H1 (cell line): ENCODE measurements around the gene PPP1CC. TPM values are rescaled to one million over a fixed set of nuclear protein-coding genes. Genes with fewer than 3 reads are reported as not detected.

Experiments
- CTCF ChIA-PET: fragments of 300-600 bp; sonication (Branson Sonifier 250); formaldehyde crosslinking; loops from one replicate; lab custom pipeline; 2021; ENCODE audit not compliant: partially characterized antibody; lab: Charles Lee
- POLR2A ChIA-PET: fragments of 300-600 bp; sonication (Branson Sonifier 250); formaldehyde crosslinking; loops from one replicate; lab custom pipeline; 2021; ENCODE audit warnings: inconsistent platforms; ENCODE audit not compliant: partially characterized antibody; lab: Charles Lee
- DNase-seq, 2 experiments: peaks; one replicate each; pipeline versions ENCODE4 v3.0.0 to v3.0.0-alpha.2; 2010 to 2022; ENCODE audit warnings: low spot score in 2 of 2, low read depth in 1 of 2, mixed read lengths in 1 of 2
- FAIRE-seq: peaks from 2 replicates; lab custom pipeline; 2011; peaks lifted over from hg19 to GRCh38; lab: Jason Lieb, UNC
- H2AFZ ChIP-seq: 2 replicates; pipeline ENCODE4 v1.8.1; 2012; ENCODE audit warnings: low read length, inconsistent platforms
- H2AK5ac ChIP-seq: 2 replicates; pipeline ENCODE4 v1.6.1; 2013; ENCODE audit warnings: low read depth, low read length
- H2BK120ac ChIP-seq: replicated peaks from 2 replicates; pipeline ENCODE3; 2013; ENCODE audit warnings: low read depth, low read length, inconsistent platforms
- H2BK12ac ChIP-seq: 2 replicates; pipeline ENCODE4 v1.6.1; 2013; ENCODE audit warnings: low read depth, low read length
- H2BK15ac ChIP-seq: 2 replicates; pipeline ENCODE4 v1.6.1; 2013; ENCODE audit warnings: low read length
- H2BK20ac ChIP-seq: 2 replicates; pipeline ENCODE4 v1.6.1; 2013; ENCODE audit warnings: low read length
- H2BK5ac ChIP-seq: 2 replicates; pipeline ENCODE4 v1.6.1; 2013; ENCODE audit warnings: low read depth, low read length
- H3K14ac ChIP-seq: 2 replicates; pipeline ENCODE4 v1.6.1; 2013; ENCODE audit warnings: inconsistent platforms; ENCODE audit not compliant: insufficient read length
- H3K18ac ChIP-seq: 2 replicates; pipeline ENCODE4 v1.6.1; 2013; ENCODE audit warnings: low read length; ENCODE audit errors: extremely low read depth
- H3K23ac ChIP-seq: 2 replicates; pipeline ENCODE4 v1.6.1; 2013; ENCODE audit warnings: inconsistent platforms; ENCODE audit not compliant: insufficient read length
- H3K23me2 ChIP-seq: 2 replicates; pipeline ENCODE4 v1.6.1; 2013; ENCODE audit warnings: low read depth, low read length
- H3K27ac ChIP-seq: 2 replicates; pipeline ENCODE4 v1.6.1; 2011; ENCODE audit warnings: low read depth, low read length, inconsistent platforms
- H3K27me3 ChIP-seq, 4 experiments: replicated peaks in 1 of 4; 1 replicate in 1 of 4; 2 replicates in 3 of 4; pipeline versions ENCODE4 v1.6.1 to v1.8.1; 2011 to 2013; ENCODE audit warnings: low read length in 3 of 4, mild to moderate bottlenecking in 3 of 4, inconsistent platforms in 2 of 4, mixed read lengths in 2 of 4, moderate library complexity in 1 of 4; ENCODE audit not compliant: control insufficient read depth in 3 of 4, insufficient read depth in 3 of 4; ENCODE audit errors: extremely low read depth in 1 of 4
- H3K36me3 ChIP-seq, 4 experiments: 2 replicates each; pipeline versions ENCODE4 v1.6.1 to v1.8.1; 2011 to 2013; ENCODE audit warnings: mild to moderate bottlenecking in 4 of 4, low read length in 3 of 4, moderate library complexity in 2 of 4, control low read depth in 1 of 4, inconsistent platforms in 1 of 4; ENCODE audit not compliant: insufficient read depth in 4 of 4, control insufficient read depth in 2 of 4
- H3K4ac ChIP-seq: replicated peaks from 2 replicates; pipeline ENCODE3; 2013; ENCODE audit warnings: low read length, low read depth, mixed read lengths, inconsistent platforms; ENCODE audit not compliant: insufficient read length
- H3K4me1 ChIP-seq, 4 experiments: replicated peaks in 1 of 4; 1 replicate in 1 of 4; 2 replicates in 3 of 4; pipeline versions ENCODE4 v1.6.1 to v1.8.1; 2011 to 2013; ENCODE audit warnings: low read length in 3 of 4, inconsistent platforms in 2 of 4, mixed read lengths in 1 of 4; ENCODE audit not compliant: insufficient read depth in 4 of 4, control insufficient read depth in 3 of 4
- H3K4me2 ChIP-seq, 2 experiments: 2 replicates each; pipeline versions ENCODE4 v1.6.1 to v1.8.1; 2011 to 2013; ENCODE audit warnings: low read depth in 2 of 2, low read length in 2 of 2, control low read depth in 1 of 2, inconsistent platforms in 1 of 2, mild to moderate bottlenecking in 1 of 2; ENCODE audit not compliant: insufficient read depth in 1 of 2
- H3K4me3 ChIP-seq, 4 experiments: fragments of 200-600, 300-600 bp in 1 of 4; sonication (generic), shearing (Covaris generic), sonication (Bioruptor Twin) in 1 of 4; 2 replicates each; pipeline versions ENCODE4 v1.5.1 to v1.8.1; 2011 to 2016; ENCODE audit warnings: low read length in 4 of 4, low read depth in 3 of 4, control low read depth in 2 of 4, inconsistent platforms in 2 of 4, mild to moderate bottlenecking in 2 of 4, mixed read lengths in 1 of 4, moderate library complexity in 1 of 4; ENCODE audit not compliant: insufficient read depth in 2 of 4; ENCODE audit errors: extremely low read depth in 1 of 4
- H3K56ac ChIP-seq: replicated peaks from 2 replicates; pipeline ENCODE3; 2013; ENCODE audit warnings: low read depth, mild to moderate bottlenecking, mixed read lengths, low read length, inconsistent platforms; ENCODE audit not compliant: insufficient read length
- H3K79me1 ChIP-seq: 2 replicates; pipeline ENCODE4 v1.6.1; 2013; ENCODE audit warnings: low read depth, low read length, control low read depth
- H3K79me2 ChIP-seq, 2 experiments: 2 replicates each; pipeline versions ENCODE4 v1.6.1 to v1.8.1; 2012 to 2013; ENCODE audit warnings: low read length in 2 of 2, mild to moderate bottlenecking in 2 of 2, inconsistent platforms in 1 of 2; ENCODE audit not compliant: insufficient read depth in 2 of 2, control insufficient read depth in 1 of 2
- H3K9ac ChIP-seq, 4 experiments: replicated peaks in 1 of 4; 1 replicate in 1 of 4; 2 replicates in 3 of 4; pipeline versions ENCODE4 v1.6.1 to v1.8.1; 2011 to 2013; ENCODE audit warnings: low read depth in 3 of 4, low read length in 3 of 4, control low read depth in 2 of 4, mild to moderate bottlenecking in 2 of 4, moderate library complexity in 2 of 4, inconsistent platforms in 1 of 4; ENCODE audit errors: extremely low read depth in 1 of 4
- H3K9me3 ChIP-seq, 2 experiments: 2 replicates each; pipeline versions ENCODE4 v1.6.1 to v1.8.1; 2012 to 2013; ENCODE audit warnings: mild to moderate bottlenecking in 2 of 2, moderate library complexity in 2 of 2, control low read depth in 1 of 2, inconsistent platforms in 1 of 2, low read depth in 1 of 2, low read length in 1 of 2, mixed read lengths in 1 of 2; ENCODE audit not compliant: insufficient read depth in 2 of 2
- H4K20me1 ChIP-seq, 2 experiments: replicated peaks in 1 of 2; 2 replicates each; pipeline versions ENCODE3 to v1.8.1; 2011 to 2013; ENCODE audit warnings: inconsistent platforms in 2 of 2, low read length in 2 of 2, mild to moderate bottlenecking in 1 of 2; ENCODE audit not compliant: insufficient read depth in 2 of 2, control insufficient read depth in 1 of 2
- H4K5ac ChIP-seq: 2 replicates; pipeline ENCODE4 v1.6.1; 2013; ENCODE audit warnings: low read length, low read depth, mixed read lengths, inconsistent platforms; ENCODE audit not compliant: insufficient read length
- H4K8ac ChIP-seq: 2 replicates; pipeline ENCODE4 v1.8.0; 2013; ENCODE audit warnings: mild to moderate bottlenecking, moderate library complexity, low read length, inconsistent platforms; ENCODE audit not compliant: insufficient read depth; ENCODE audit errors: extremely low read depth
- H4K91ac ChIP-seq: replicated peaks from 2 replicates; pipeline ENCODE3; 2013; ENCODE audit warnings: low read length, mixed read lengths, inconsistent platforms; ENCODE audit not compliant: insufficient read length
- WGBS, 2 experiments: shearing (Covaris generic) in 1 of 2; methylation state at CpG; one replicate each; pipeline versions ENCODE4 v1.1.6 to v1.1.7; 2013 to 2015; ENCODE audit warnings: low lambda C conversion rate in 2 of 2, mixed read lengths in 2 of 2, inconsistent platforms in 1 of 2, low coverage in 1 of 2, missing lambda C conversion rate in 1 of 2; ENCODE audit not compliant: insufficient replicate concordance in 2 of 2, insufficient coverage in 1 of 2, insufficient read length in 1 of 2; ENCODE audit errors: extremely low coverage in 1 of 2, missing lambda C conversion rate in 1 of 2; 5-methylcytosine and 5-hydroxymethylcytosine counted together
- polyA plus RNA-seq, 7 experiments: library from polyadenylated mRNA; depleted of rRNA in 3 of 7; stranded (reverse) in 5 of 7; unstranded in 2 of 7; fragments of >200 nt in 5 of 7; fragments of 200-250 nt in 2 of 7; gene quantifications; 1 replicate in 5 of 7; 2 replicates in 1 of 7; 4 replicates in 1 of 7; pipeline versions ENCODE4 v1.2.1 to v1.2.3, GENCODE V29; 2011 to 2013; ENCODE audit warnings: missing spikeins in 2 of 7, mixed read lengths in 2 of 7
- total RNA-seq: library from RNA; stranded (reverse); fragmentation: NEBNext Ultra II Directional; extraction: Animal tissue kit (Norgen Biotek cat#: 25700); gene quantifications from 2 replicates; pipeline ENCODE4 v1.2.1, GENCODE V29; 2021
- TF ChIP-seq, protein P1 (sequence below): IDR thresholded peaks from 2 replicates; pipeline ENCODE4 v1.6.1; 2012; ENCODE audit warnings: low read length, inconsistent platforms

Gene PPP1CC
- total and polyA plus RNA-seq, 2 of the 8 experiments (the other 6 are each of a cell fraction or from before 2014, with no cell fraction given) = 193 to 350 TPM

DNA sequence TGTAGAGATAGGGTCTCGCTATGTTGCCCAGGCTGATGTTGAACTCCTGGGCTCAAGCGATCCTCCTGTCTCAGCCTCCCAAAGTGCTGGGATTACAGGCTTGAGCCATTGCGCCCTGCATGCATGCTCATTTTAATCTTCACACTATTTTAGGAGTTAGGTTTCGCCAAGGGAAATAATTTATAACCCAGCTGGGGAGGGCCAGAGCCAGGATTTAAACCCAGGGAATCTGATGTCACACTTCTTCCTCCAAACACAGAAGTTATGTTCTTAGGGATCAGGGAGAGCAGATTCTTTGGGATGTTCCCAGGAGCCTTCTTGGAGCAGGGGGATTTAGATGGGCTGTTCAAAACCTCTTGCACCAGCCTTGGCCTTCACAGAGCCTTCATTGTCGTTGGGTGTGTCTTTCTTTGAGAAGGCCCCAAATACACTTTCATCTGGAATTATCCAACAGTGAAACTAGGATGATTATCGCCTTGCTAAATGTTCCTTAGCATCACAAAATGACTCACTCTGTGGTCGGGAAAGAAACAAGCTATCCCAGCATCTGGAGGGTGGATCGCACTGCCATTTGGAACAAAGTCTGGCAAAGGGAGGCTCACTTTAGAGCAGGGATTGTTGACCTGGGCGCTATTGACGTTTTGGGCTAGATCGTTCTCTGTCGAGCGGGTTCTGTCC lies 8.2 kb upstream of the PPP1CC start:
- Histone ChIP-seq H3K14ac (no peak overlapping the region), H3K23me2 (no peaks in the 10 kb centered on the region), H3K18ac (no peak overlapping the region), H4K8ac (no peak overlapping the region), H3K4me3 (no peak overlapping the region), H4K20me1 (no peaks in the 10 kb centered on the region), H3K56ac (no peak overlapping the region), H3K9ac (no peak overlapping the region), H3K27ac (no peak overlapping the region), H2BK15ac (no peak overlapping the region), H2BK5ac (no peak overlapping the region), H3K4me2 (no peak overlapping the region), H2BK120ac (no peak overlapping the region), H3K4me1 (no peaks in the 10 kb centered on the region), H3K79me2 (no peaks in the 10 kb centered on the region), H3K23ac (no peak overlapping the region), H3K4ac (no peak overlapping the region), H2AK5ac (no peak overlapping the region), H4K91ac (no peak overlapping the region), H4K5ac (no peak overlapping the region), H3K36me3 (no peaks in the 10 kb centered on the region; a peak in 1 of 8 replicates), H2BK12ac (no peak overlapping the region), H3K9me3 (no peaks in the 10 kb centered on the region), H2AFZ (no peak overlapping the region), H3K79me1 (no peaks in the 10 kb centered on the region), H3K27me3 (no peaks in the 10 kb centered on the region), H2BK20ac (no peak overlapping the region)
- POLR2A ChIA-PET = no interaction called here
- 89% methylated on average over 13 of the region's 13 CpGs; no CpG with 5 or more reads in 1 of the 2 experiments for WGBS, 2 experiments
- DNase-seq (no peak), FAIRE-seq (no peak)
- CTCF ChIA-PET = interaction anchor here (0.6 kb wide), 1 partner anchor 464 kb away, joined by 4 read pairs; no protein-coding TSS in a partner anchor
- TF ChIP-seq, protein P1, sequence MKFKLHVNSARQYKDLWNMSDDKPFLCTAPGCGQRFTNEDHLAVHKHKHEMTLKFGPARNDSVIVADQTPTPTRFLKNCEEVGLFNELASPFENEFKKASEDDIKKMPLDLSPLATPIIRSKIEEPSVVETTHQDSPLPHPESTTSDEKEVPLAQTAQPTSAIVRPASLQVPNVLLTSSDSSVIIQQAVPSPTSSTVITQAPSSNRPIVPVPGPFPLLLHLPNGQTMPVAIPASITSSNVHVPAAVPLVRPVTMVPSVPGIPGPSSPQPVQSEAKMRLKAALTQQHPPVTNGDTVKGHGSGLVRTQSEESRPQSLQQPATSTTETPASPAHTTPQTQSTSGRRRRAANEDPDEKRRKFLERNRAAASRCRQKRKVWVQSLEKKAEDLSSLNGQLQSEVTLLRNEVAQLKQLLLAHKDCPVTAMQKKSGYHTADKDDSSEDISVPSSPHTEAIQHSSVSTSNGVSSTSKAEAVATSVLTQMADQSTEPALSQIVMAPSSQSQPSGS = no peak
